SU-DHL-6 (cell line): ENCODE data around the gene RASGRF1.

Experiments used
- H2AFZ ChIP-seq: fragments of 200-600 bp; sonication (generic); 2 replicates; pipeline ENCODE4 v1.6.1; 2014; ENCODE audit warnings: low read depth, mild to moderate bottlenecking, moderate library complexity, mixed read lengths, antibody characterized with exemption, low read length; ENCODE audit not compliant: severe bottlenecking
- H3F3A ChIP-seq: fragments of 200-600 bp; shearing (Covaris generic); 2 replicates; pipeline ENCODE4 v1.6.0; 2016; ENCODE audit warnings: antibody characterized with exemption, mild to moderate bottlenecking; ENCODE audit not compliant: insufficient read depth
- H3K27ac ChIP-seq: fragments of 200-600 bp; sonication (generic); 2 replicates; pipeline ENCODE4 v1.5.1; 2016; ENCODE audit warnings: low read depth, mild to moderate bottlenecking, low read length, moderate library complexity, mixed read lengths
- H3K27me3 ChIP-seq: fragments of 200-600 bp; sonication (generic), shearing (Covaris generic); 2 replicates; pipeline ENCODE4 v1.6.0; 2014; ENCODE audit warnings: mild to moderate bottlenecking, low read length
- H3K36me3 ChIP-seq: fragments of 200-600 bp; sonication (generic); 2 replicates; pipeline ENCODE4 v1.6.1; 2014; ENCODE audit warnings: mild to moderate bottlenecking, low read length, mixed read lengths
- H3K4me2 ChIP-seq: fragments of 300-600, 200-600 bp; shearing (Covaris generic), sonication (generic); 2 replicates; pipeline ENCODE4 v1.6.0; 2014; ENCODE audit warnings: low read length, low read depth, mild to moderate bottlenecking; ENCODE audit not compliant: poor library complexity, severe bottlenecking
- H3K4me3 ChIP-seq: fragments of 200-600 bp; sonication (generic); 2 replicates; pipeline ENCODE4 v1.5.1; 2014; ENCODE audit warnings: antibody characterized with exemption, low read length, mild to moderate bottlenecking, mixed read lengths; ENCODE audit not compliant: insufficient read depth, poor library complexity, severe bottlenecking
- H3K79me2 ChIP-seq: fragments of 200-600 bp; sonication (generic); 2 replicates; pipeline ENCODE4 v1.6.1; 2014; ENCODE audit warnings: mild to moderate bottlenecking, low read length, moderate library complexity; ENCODE audit not compliant: insufficient read depth
- H3K9ac ChIP-seq: fragments of 200-600 bp; sonication (generic); 2 replicates; pipeline ENCODE4 v1.7.0; 2014; ENCODE audit warnings: mild to moderate bottlenecking, low read length
- H3K9me2 ChIP-seq: fragments of 200-600 bp; sonication (generic); replicated peaks from 2 replicates; pipeline ENCODE4 v1.6.1; 2014; ENCODE audit warnings: low read length; ENCODE audit not compliant: insufficient read depth
- H3K9me3 ChIP-seq: fragments of 200-600 bp; sonication (generic); 2 replicates; pipeline ENCODE4 v1.6.1; 2014; ENCODE audit warnings: low read length, mixed read lengths; ENCODE audit not compliant: insufficient read depth
- H4K20me1 ChIP-seq: fragments of 200-600 bp; sonication (generic); 2 replicates; pipeline ENCODE4 v1.6.1; 2014; ENCODE audit warnings: low read depth, mild to moderate bottlenecking, antibody characterized with exemption, low read length, moderate library complexity, mixed read lengths
- CTCF ChIP-seq: fragments of 200-600 bp; sonication (generic); IDR thresholded peaks from one replicate; pipeline ENCODE4 v1.5.1; 2017; ENCODE audit warnings: antibody characterized with exemption, mild to moderate bottlenecking, low read length, moderate library complexity; ENCODE audit not compliant: insufficient read depth, poor library complexity, severe bottlenecking
- EZH2phosphoT487 ChIP-seq: fragments of 200-600 bp; sonication (generic), shearing (Covaris generic); conservative IDR thresholded peaks from 2 replicates; pipeline ENCODE4 v1.6.1; 2018; ENCODE audit warnings: mild to moderate bottlenecking, antibody characterized with exemption, low read length, moderate library complexity, mixed read lengths

The RASGRF1 gene

GRCh38 chr15:79042213-79042928, 48.2 kb downstream of the RASGRF1 start:
- TF ChIP-seq CTCF (no peak), EZH2phosphoT487 (no peak)
- H3K27me3 ChIP-seq, result no peaks in the 10 kb centered on the region

GRCh38 chr15:79041601-79042168, 48.9 kb downstream of the RASGRF1 start:
- H3K4me2 ChIP-seq, result no peak overlapping the region
- no peaks in the 10 kb centered on the region for H4K20me1 ChIP-seq
- no peaks in the 10 kb centered on the region for H3K27me3 ChIP-seq
- H3K9me2 ChIP-seq, result no peaks in the 10 kb centered on the region
- H3K79me2 ChIP-seq, result no peaks in the 10 kb centered on the region
- H3K9ac ChIP-seq, result no peak overlapping the region
- H3F3A ChIP-seq, result no peaks in the 10 kb centered on the region
- no peaks in the 10 kb centered on the region for H3K36me3 ChIP-seq
- no peak overlapping the region for H3K4me3 ChIP-seq
- no peak overlapping the region for H2AFZ ChIP-seq
- TF ChIP-seq CTCF (no peak), EZH2phosphoT487 (no peak)
- peaks cover 6% of the 10 kb centered on the region; the same call in 1 of the 2 replicates for H3K9me3 ChIP-seq
- H3K27ac ChIP-seq, result no peak overlapping the region

More at GRCh38 chr15:79042213-79042928, 48.2 kb downstream of the RASGRF1 start:
- no peaks in the 10 kb centered on the region for H3K79me2 ChIP-seq
- H3K9me3 ChIP-seq, result peaks cover 6% of the 10 kb centered on the region; the same call in 1 of the 2 replicates
- no peak overlapping the region for H3K4me3 ChIP-seq
- H3K9ac ChIP-seq, result no peak overlapping the region
- H3K27ac ChIP-seq, result no peak overlapping the region
- no peaks in the 10 kb centered on the region for H3K36me3 ChIP-seq
- H4K20me1 ChIP-seq, result no peaks in the 10 kb centered on the region
- H3K4me2 ChIP-seq, result no peak overlapping the region
- no peaks in the 10 kb centered on the region for H3K9me2 ChIP-seq
- no peaks in the 10 kb centered on the region for H3F3A ChIP-seq
- H2AFZ ChIP-seq, result no peak overlapping the region

- Histone ChIP-seq H3K9me2 (no peaks in the 10 kb centered on the region), H4K20me1 (no peaks in the 10 kb centered on the region), H3K4me2 (no peak overlapping the region), H3K79me2 (no peaks in the 10 kb centered on the region), H3F3A (no peaks in the 10 kb centered on the region), H2AFZ (no peak overlapping the region), H3K27ac (no peak overlapping the region), H3K4me3 (no peak overlapping the region), H3K9me3 (peaks cover 6% of the 10 kb centered on the region; the same call in 1 of the 2 replicates), H3K27me3 (no peaks in the 10 kb centered on the region), H3K9ac (no peak overlapping the region), H3K36me3 (no peaks in the 10 kb centered on the region)
- TF ChIP-seq EZH2phosphoT487 (no peak), CTCF (no peak)
Measured at GRCh38 chr15:79037848-79038247, 52.7 kb downstream of the RASGRF1 start.
